Liver (tissue), 9 donors: ENCODE measurements around the gene CHKB. TPM values are rescaled to one million over a fixed set of nuclear protein-coding genes. Genes with fewer than 3 reads are reported as not detected.

Experiments
- DNase-seq: peaks from one replicate; pipeline ENCODE4 v3.0.0-alpha.2; 2017; ENCODE audit warnings: low spot score
- H3K27ac ChIP-seq, 2 donors: one replicate each; pipeline ENCODE4 v1.7.0; 2013; ENCODE audit warnings: inconsistent platforms in 2 of 2, low read length in 2 of 2, control low read depth in 1 of 2, low read depth in 1 of 2, mild to moderate bottlenecking in 1 of 2
- H3K27me3 ChIP-seq, 4 donors: one replicate each; pipeline versions ENCODE4 v1.6.1 to v1.7.0; 2013; ENCODE audit warnings: low read length in 3 of 4, inconsistent platforms in 1 of 4, mild to moderate bottlenecking in 1 of 4, moderate library complexity in 1 of 4; ENCODE audit not compliant: control insufficient read depth in 4 of 4, insufficient read depth in 4 of 4
- H3K36me3 ChIP-seq, 4 donors: one replicate each; pipeline versions ENCODE4 v1.6.1 to v1.7.0; 2013; ENCODE audit warnings: low read length in 3 of 4, mild to moderate bottlenecking in 3 of 4, low read depth in 1 of 4, moderate library complexity in 1 of 4; ENCODE audit not compliant: control insufficient read depth in 4 of 4, insufficient read depth in 3 of 4
- H3K4me1 ChIP-seq, 4 donors: one replicate each; pipeline versions ENCODE4 v1.6.1 to v1.7.0; 2013; ENCODE audit warnings: low read length in 3 of 4, mild to moderate bottlenecking in 3 of 4, moderate library complexity in 1 of 4; ENCODE audit not compliant: control insufficient read depth in 4 of 4, insufficient read depth in 4 of 4
- H3K4me3 ChIP-seq, 3 donors: one replicate each; pipeline versions ENCODE4 v1.6.1 to v1.7.0; 2013; ENCODE audit warnings: low read length in 3 of 3, control low read depth in 1 of 3, low read depth in 1 of 3, mild to moderate bottlenecking in 1 of 3
- H3K9ac ChIP-seq, 2 donors: one replicate each; pipeline ENCODE4 v1.7.0; 2013; ENCODE audit warnings: low read length in 2 of 2, mild to moderate bottlenecking in 2 of 2, moderate library complexity in 2 of 2, control low read depth in 1 of 2, low read depth in 1 of 2
- H3K9me3 ChIP-seq, 4 donors: one replicate each; pipeline versions ENCODE4 v1.6.1 to v1.7.0; 2013; ENCODE audit warnings: low read length in 3 of 4; ENCODE audit not compliant: control insufficient read depth in 4 of 4
- ATF3 ChIP-seq: IDR thresholded peaks from 2 replicates; pipeline ENCODE4 v1.6.1; 2016; ENCODE audit warnings: antibody characterized with exemption
- CTCF ChIP-seq: fragments of 150-350 bp; IDR thresholded peaks from 2 replicates; pipeline ENCODE4 v1.5.1; 2017; ENCODE audit warnings: improper control_type of control experiment, low read depth, low read length; ENCODE audit not compliant: missing input control
- EGR1 ChIP-seq, 2 donors: IDR thresholded peaks; 2 replicates each; pipeline ENCODE4 v1.6.1; 2016 to 2018; ENCODE audit warnings: antibody characterized with exemption in 2 of 2, low read depth in 2 of 2
- FOXA1 ChIP-seq: IDR thresholded peaks from 2 replicates; pipeline ENCODE4 v1.6.1; 2016; ENCODE audit warnings: antibody characterized with exemption
- FOXA2 ChIP-seq: IDR thresholded peaks from 2 replicates; pipeline ENCODE4 v1.6.1; 2016; ENCODE audit warnings: antibody characterized with exemption
- GABPA ChIP-seq, 2 donors: IDR thresholded peaks in 1 of 2; conservative IDR thresholded peaks in 1 of 2; 2 replicates each; pipeline ENCODE4 v1.6.1; 2016; ENCODE audit warnings: antibody characterized with exemption in 2 of 2, mild to moderate bottlenecking in 1 of 2, moderate library complexity in 1 of 2
- HNF4A ChIP-seq, 2 donors: conservative IDR thresholded peaks; 2 replicates each; pipeline ENCODE4 v1.6.1; 2016; ENCODE audit warnings: antibody characterized with exemption in 2 of 2, mild to moderate bottlenecking in 2 of 2
- HNF4G ChIP-seq: IDR thresholded peaks from 2 replicates; pipeline ENCODE4 v1.6.1; 2016; ENCODE audit warnings: antibody characterized with exemption
- JUND ChIP-seq, 2 donors: IDR thresholded peaks; 2 replicates each; pipeline ENCODE4 v1.6.1; 2016; ENCODE audit warnings: antibody characterized with exemption in 2 of 2
- MAX ChIP-seq: IDR thresholded peaks from 2 replicates; pipeline ENCODE4 v1.6.1; 2016; ENCODE audit warnings: antibody characterized with exemption
- NR2F2 ChIP-seq: IDR thresholded peaks from 2 replicates; pipeline ENCODE4 v1.6.1; 2016; ENCODE audit warnings: antibody characterized with exemption
- RAD21 ChIP-seq, 2 donors: IDR thresholded peaks; 2 replicates each; pipeline ENCODE4 v1.6.1; 2016; ENCODE audit warnings: antibody characterized with exemption in 2 of 2, mild to moderate bottlenecking in 2 of 2
- REST ChIP-seq: IDR thresholded peaks from 2 replicates; pipeline ENCODE4 v1.6.1; 2016; ENCODE audit warnings: antibody characterized with exemption, mild to moderate bottlenecking
- RXRA ChIP-seq, 2 donors: IDR thresholded peaks; 2 replicates each; pipeline ENCODE4 v1.6.1; 2017 to 2018; ENCODE audit warnings: antibody characterized with exemption in 2 of 2, mild to moderate bottlenecking in 1 of 2
- SP1 ChIP-seq: IDR thresholded peaks from 2 replicates; pipeline ENCODE4 v1.6.1; 2018; ENCODE audit warnings: antibody characterized with exemption, mild to moderate bottlenecking
- TAF1 ChIP-seq: conservative IDR thresholded peaks from 2 replicates; pipeline ENCODE4 v1.6.1; 2016; ENCODE audit warnings: antibody characterized with exemption, mild to moderate bottlenecking
- YY1 ChIP-seq: IDR thresholded peaks from 2 replicates; pipeline ENCODE4 v1.6.1; 2016; ENCODE audit warnings: antibody characterized with exemption, mild to moderate bottlenecking
- ZBTB33 ChIP-seq: IDR thresholded peaks from 2 replicates; pipeline ENCODE4 v1.6.1; 2016; ENCODE audit warnings: antibody characterized with exemption
- WGBS: extraction: QIAGEN DNeasy Blood & Tissue Kit; methylation state at CpG from one replicate; pipeline ENCODE4 v1.1.7; 2013; 5-methylcytosine and 5-hydroxymethylcytosine counted together
- polyA plus RNA-seq, 2 donors: library from polyadenylated mRNA; stranded (reverse) in 1 of 2; unstranded in 1 of 2; fragments of 200-250 nt in 1 of 2; fragments of >200 nt in 1 of 2; fragmentation: Nextera tagmentation in 1 of 2; extraction: Ambion mirVana in 1 of 2; gene quantifications; one replicate each; pipeline versions ENCODE4 v1.2.1 to v1.2.3, GENCODE V29; 2013 to 2015
- total RNA-seq, 2 donors: library from RNA; depleted of rRNA; stranded (reverse); fragments of >200 nt; gene quantifications; one replicate each; pipeline ENCODE4 v1.2.3, GENCODE V29; 2014
- donor health status: healthy.
- donor health status: healthy.
- donor health status: healthy.
- donor health status: healthy.
- donor health status: healthy.

Gene CHKB
- total and polyA plus RNA-seq, 4 donors = 17.9 to 24.2 (median 20.6) TPM

- Histone ChIP-seq H3K9me3 (no peaks in the 10 kb centered on the region), H3K4me1 (peaks cover 0 to 13% (median 9%) of the 10 kb centered on the region in 4 donors), H3K9ac (no peak overlapping the region), H3K27me3 (no peaks in the 10 kb centered on the region), H3K4me3 (no peak overlapping the region), H3K27ac (no peak overlapping the region), H3K36me3 (no peaks in the 10 kb centered on the region)
- no peak for DNase-seq
- TF ChIP-seq SP1 (no peak), FOXA2 (no peak), HNF4G (no peak)
- 74% methylated on average over 78 of the region's 78 CpGs for WGBS
These were observed 36.1 kb downstream of the CHKB start for GRCh38 chr22:50546326-50547262.

GRCh38 chr22:50545522-50546325 lies 36.9 kb downstream of the CHKB start, which contains the start of gene KLHDC7B:
TSS of gene KLHDC7B (plus strand) at chr22:50545899. CDS start at chr22:50546244, 345 bp downstream.
- no peaks in the 10 kb centered on the region for H3K9me3 ChIP-seq
- no peak for DNase-seq
- H3K4me1 ChIP-seq = peaks cover 0 to 13% (median 9%) of the 10 kb centered on the region in 4 donors
- no peaks in the 10 kb centered on the region for H3K27me3 ChIP-seq
- no peak for TF ChIP-seq MAX
- TF ChIP-seq HNF4G = no peak
- no peak for TF ChIP-seq REST
- TF ChIP-seq RAD21 (IDR thresholded peaks at IDR 0.05) = no peak
- TF ChIP-seq JUND (IDR thresholded peaks at IDR 0.05) = no peak
- no peak for TF ChIP-seq FOXA1
- TF ChIP-seq GABPA (IDR thresholded peaks at IDR 0.05 in 1 of 2, conservative IDR thresholded peaks at IDR 0.05 in 1 of 2) = no peak
- no peak for TF ChIP-seq ZBTB33
- no peak for TF ChIP-seq YY1
- no peak for TF ChIP-seq TAF1
- TF ChIP-seq EGR1 (IDR thresholded peaks at IDR 0.05; ENCODE audit: low read depth in 2 of 2) = no peak
- no peak for TF ChIP-seq FOXA2
- TF ChIP-seq HNF4A (conservative IDR thresholded peaks at IDR 0.05) = no peak
- no peak for TF ChIP-seq CTCF
- no peak for TF ChIP-seq SP1
- no peak for TF ChIP-seq RXRA (IDR thresholded peaks at IDR 0.05)
- TF ChIP-seq ATF3 = no peak
- no peak for TF ChIP-seq NR2F2
- H3K9ac ChIP-seq = no peak within 1 kb of the TSS
- no peaks in the 10 kb centered on the region for H3K36me3 ChIP-seq
- no peak within 1 kb of the TSS for H3K4me3 ChIP-seq
- peak within 1 kb of the TSS in 1 of 2 donors; percentile 65 for H3K27ac ChIP-seq
- 82% methylated on average over 10 of the region's 10 CpGs for WGBS
